Gastrocnemius medialis (tissue), 4 donors: Measurements from ENCODE around the gene DPYSL4.

Experiments used
- POLR2A ChIP-seq, 2 donors: fragments of 450-650 bp; IDR thresholded peaks; one replicate each; pipeline ENCODE4 v1.6.1; 2017; ENCODE audit warnings: antibody characterized with exemption in 2 of 2, mild to moderate bottlenecking in 2 of 2, moderate library complexity in 2 of 2
- TF ChIP-seq, protein P1 (sequence below), 5 experiments: fragments of 450-650 bp in 3 of 5; fragments of 200-600 bp in 2 of 5; sonication (generic) in 2 of 5; IDR thresholded peaks in 4 of 5; conservative IDR thresholded peaks in 1 of 5; 1 replicate in 4 of 5; 2 replicates in 1 of 5; pipeline ENCODE4 v1.5.1; 2016 to 2019; ENCODE audit warnings: antibody characterized with exemption in 5 of 5, mild to moderate bottlenecking in 3 of 5, moderate library complexity in 3 of 5

GRCh38 chr10:132158823-132159222 lies 27.9 kb upstream of the DPYSL4 start:
- no peak for TF ChIP-seq POLR2A (IDR thresholded peaks at IDR 0.05)
- TF ChIP-seq, protein P1, sequence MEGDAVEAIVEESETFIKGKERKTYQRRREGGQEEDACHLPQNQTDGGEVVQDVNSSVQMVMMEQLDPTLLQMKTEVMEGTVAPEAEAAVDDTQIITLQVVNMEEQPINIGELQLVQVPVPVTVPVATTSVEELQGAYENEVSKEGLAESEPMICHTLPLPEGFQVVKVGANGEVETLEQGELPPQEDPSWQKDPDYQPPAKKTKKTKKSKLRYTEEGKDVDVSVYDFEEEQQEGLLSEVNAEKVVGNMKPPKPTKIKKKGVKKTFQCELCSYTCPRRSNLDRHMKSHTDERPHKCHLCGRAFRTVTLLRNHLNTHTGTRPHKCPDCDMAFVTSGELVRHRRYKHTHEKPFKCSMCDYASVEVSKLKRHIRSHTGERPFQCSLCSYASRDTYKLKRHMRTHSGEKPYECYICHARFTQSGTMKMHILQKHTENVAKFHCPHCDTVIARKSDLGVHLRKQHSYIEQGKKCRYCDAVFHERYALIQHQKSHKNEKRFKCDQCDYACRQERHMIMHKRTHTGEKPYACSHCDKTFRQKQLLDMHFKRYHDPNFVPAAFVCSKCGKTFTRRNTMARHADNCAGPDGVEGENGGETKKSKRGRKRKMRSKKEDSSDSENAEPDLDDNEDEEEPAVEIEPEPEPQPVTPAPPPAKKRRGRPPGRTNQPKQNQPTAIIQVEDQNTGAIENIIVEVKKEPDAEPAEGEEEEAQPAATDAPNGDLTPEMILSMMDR (IDR thresholded peaks at IDR 0.05 in 4 of 5, conservative IDR thresholded peaks at IDR 0.05 in 1 of 5) = no peak
